OCI-M2 (cell line): ENCODE results near the gene ATRNL1.

Experiments
- DNase-seq: peaks from one replicate; lab custom pipeline; 2025; ENCODE audit not compliant: unreplicated experiment; lab: John Stamatoyannopoulos, UW

ATRNL1 gene, protein sequence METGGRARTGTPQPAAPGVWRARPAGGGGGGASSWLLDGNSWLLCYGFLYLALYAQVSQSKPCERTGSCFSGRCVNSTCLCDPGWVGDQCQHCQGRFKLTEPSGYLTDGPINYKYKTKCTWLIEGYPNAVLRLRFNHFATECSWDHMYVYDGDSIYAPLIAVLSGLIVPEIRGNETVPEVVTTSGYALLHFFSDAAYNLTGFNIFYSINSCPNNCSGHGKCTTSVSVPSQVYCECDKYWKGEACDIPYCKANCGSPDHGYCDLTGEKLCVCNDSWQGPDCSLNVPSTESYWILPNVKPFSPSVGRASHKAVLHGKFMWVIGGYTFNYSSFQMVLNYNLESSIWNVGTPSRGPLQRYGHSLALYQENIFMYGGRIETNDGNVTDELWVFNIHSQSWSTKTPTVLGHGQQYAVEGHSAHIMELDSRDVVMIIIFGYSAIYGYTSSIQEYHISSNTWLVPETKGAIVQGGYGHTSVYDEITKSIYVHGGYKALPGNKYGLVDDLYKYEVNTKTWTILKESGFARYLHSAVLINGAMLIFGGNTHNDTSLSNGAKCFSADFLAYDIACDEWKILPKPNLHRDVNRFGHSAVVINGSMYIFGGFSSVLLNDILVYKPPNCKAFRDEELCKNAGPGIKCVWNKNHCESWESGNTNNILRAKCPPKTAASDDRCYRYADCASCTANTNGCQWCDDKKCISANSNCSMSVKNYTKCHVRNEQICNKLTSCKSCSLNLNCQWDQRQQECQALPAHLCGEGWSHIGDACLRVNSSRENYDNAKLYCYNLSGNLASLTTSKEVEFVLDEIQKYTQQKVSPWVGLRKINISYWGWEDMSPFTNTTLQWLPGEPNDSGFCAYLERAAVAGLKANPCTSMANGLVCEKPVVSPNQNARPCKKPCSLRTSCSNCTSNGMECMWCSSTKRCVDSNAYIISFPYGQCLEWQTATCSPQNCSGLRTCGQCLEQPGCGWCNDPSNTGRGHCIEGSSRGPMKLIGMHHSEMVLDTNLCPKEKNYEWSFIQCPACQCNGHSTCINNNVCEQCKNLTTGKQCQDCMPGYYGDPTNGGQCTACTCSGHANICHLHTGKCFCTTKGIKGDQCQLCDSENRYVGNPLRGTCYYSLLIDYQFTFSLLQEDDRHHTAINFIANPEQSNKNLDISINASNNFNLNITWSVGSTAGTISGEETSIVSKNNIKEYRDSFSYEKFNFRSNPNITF (N-terminal part only)

DNA sequence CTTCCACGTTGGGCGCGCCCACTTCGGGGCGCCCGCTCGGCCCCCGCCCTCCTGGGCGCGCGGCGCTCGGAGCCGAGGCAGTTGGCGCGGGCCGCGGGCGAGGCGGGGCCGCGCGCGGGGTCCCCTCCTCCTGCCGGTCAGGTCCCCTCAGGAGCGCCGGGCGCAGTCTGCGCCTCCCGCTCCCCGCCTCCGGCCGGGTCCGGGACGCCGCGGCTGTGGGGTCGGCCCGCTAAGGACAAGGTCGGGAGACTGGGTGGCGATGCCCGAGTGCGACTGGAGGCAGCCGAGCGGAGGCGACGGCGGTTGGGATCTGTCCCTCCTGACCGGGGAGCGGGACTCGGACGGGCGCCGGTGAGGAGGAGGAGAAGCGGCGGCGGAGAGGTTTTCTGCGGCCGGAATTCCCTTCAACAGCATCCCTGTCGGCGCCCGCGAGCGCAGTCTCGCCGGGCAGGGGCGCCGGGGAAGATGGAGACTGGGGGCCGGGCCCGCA lies at the start of gene ATRNL1:
Gene ATRNL1, plus strand, starts transcription at position 80 of the 490 bp plus-strand sequence. Its CDS starts 386 bp downstream, at position 466.
- DNase-seq = no peak

DNA sequence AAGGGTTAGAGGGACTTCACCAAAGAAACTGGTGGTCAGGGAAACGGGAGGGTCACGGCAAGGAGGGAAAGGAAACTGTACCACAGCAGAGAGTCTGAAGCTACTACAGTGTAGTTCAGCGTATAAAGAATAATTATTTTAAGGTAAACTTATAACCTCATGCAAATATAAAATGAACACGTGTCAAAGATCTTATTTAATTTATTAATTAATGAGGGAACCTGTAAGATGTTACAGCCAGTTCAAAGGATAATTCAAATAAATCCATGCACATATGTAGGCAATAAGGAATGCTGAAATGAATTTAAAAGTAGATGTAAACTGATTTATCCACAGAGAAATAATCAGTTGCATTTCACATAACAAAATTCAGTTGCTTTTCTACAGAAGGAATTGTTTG lies 49.4 kb upstream of the ATRNL1 start:
- no peak for DNase-seq

DNA sequence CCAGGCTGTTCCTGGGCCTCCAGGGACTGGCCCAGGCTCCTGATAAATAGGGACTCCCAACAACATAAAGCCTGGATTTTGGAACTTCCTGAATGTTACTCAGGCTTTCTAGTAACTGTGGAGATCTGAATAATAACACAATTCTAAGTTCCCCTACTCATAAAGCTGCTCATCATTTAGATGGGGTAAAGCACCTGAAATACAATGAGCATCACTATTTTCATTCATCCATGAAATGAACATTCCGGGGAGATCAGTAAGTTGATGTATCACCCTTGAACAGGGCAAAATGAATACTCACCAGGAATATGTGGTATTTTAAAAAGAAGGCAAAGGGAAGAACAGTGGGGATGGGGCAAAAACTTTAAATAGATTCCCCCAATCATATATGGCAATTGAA lies 48.3 kb upstream of the ATRNL1 start:
- DNase-seq = no peak

DNA sequence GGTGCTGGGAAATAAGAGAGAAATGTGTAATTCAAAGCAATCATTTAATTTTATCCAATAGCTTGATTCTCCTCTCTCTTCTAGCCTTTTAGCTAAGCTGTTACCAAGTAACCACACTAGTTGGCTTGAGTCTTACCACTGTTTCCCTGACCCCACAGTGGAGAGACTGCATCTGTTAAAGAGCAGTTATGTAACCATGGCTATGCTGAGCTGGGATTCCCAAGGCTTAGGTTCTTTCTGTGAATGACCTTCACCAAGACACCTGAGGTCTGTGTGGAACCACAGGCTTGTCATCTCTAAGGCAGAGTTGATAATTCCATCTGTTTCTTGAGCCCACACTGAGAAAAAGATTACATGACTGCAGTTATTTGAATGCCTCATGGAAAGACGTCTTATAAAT lies 47.7 kb upstream of the ATRNL1 start:
- DNase-seq = no peak

DNA sequence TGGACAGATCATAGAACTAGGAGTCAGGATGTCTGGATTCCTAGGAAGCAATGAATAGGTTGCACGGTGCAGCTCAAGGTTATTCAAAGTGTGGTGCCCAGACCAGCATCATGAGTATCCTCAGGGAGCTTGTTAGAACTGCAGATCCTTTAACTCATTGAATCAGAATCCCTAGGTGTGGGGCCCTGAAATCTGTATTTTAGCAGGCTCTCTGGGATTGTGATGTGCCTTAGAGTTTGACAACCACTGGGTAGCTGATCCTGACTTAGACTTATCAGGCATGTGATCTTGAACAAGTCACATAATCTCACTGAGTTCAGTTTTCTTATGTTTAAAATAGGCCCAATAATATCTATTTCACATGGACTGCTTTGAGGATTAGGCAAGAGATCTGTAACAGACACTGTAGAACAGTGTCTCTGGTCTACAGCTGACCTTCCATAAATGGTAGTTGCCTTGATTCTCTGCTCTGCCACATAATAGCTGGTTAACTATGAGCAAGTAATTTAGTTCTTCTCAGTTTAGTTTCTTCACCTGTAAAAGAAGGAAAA lies 46.4 kb upstream of the ATRNL1 start:
- no peak for DNase-seq

DNA sequence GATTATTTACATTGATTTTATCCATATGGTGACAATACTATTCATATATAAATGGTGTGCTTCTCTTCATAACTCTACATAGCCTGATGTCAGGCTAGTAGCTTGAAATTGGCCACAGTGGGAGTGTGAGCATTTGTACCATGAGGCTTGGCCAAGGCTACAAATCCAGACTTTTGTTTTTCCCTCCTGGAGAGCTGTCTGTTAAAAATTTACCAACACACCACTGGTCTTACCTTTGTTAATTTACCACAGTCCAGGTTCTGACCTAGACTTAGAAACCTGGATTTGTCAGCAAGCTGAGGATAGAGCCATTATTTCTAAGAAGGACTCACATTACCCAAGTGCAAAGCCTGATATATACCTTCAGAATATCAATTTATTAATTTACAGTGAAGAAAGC lies 45.5 kb upstream of the ATRNL1 start:
- DNase-seq = no peak

DNA sequence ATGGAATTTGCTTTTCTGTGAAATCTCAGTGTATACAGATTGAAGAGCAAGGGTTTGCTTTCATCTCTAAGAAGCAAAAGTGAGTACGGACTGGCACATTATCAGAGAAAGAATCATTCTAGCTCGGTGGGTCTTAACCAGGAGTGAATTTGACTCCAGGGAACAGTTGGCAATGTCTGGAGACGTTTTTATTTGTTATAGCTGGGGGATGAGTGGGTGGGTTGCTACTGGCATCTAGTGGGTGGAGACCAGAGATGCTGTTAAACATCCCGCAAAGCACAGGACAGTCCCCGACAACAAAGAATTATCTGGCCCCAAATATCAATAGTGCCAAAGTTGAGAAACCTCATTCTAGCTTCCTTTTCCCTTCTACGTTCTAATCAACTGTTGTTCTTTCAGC lies 43.8 kb upstream of the ATRNL1 start:
- DNase-seq = no peak

DNA sequence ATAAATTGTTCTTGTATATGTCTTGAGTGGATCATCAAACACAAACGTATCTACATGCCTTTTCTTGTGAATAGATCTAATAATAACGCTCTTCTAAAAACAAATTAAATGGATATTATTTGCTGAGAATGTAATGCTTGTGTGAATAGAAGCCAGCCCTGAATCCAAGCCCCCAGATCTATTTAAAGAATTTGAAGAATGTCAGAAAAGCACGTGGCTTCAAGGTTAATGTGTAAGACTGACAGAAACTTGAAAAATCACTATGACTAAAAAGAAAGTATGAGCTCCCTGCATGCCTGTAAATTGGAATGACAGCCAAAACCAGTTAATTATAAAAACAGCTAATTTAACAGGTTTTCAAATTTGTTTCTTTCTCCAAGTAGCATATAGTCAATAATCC lies 43.2 kb upstream of the ATRNL1 start:
- no peak for DNase-seq

DNA sequence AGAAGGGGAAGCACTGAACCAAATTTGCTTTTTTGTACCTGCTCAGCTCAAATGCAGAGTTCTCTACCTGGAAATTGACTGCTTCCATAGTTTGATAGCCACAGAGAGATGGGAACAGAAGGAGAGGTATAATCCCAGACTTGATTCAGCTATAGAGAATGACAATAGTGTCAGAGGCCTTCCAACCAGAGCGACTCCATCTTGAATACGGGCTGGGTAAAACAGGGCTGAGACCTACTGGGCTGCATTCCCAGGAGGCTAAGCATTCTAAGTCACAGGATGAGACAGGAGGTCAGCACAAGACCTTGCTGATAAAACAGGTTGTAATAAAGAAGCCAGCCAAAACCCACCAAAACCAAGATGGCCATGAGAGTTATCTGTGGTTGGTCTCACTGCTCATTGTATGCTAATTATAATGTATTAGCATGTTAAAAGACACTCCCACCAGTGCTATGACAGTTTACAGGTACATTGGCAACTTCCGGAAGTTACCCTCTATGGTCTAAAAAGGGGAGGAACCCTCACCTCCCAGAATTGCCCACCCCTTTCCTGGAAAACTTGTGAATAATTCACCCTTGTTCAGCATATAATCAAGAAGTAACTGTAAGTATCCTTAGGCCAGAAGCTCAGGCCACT lies 42.7 kb upstream of the ATRNL1 start:
- DNase-seq = no peak

DNA sequence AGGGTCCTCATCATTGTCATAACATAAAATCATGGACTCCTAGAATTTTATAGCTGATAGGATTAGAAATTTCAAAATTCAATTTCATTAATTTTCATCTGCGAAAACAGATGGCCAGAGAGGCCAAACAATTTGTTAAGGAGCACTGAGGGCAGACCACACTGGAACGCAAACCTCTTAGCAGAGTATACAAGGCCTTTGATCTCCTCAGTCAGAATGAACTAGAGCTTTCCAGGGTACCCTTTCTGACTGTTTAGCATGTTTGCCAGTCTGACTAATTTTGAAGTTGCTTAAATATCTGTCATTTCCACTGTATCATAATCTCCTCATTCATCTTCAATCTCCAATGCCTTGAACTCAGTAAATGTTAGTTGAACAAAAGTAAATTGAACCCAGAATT lies 41.9 kb upstream of the ATRNL1 start:
- no peak for DNase-seq

DNA sequence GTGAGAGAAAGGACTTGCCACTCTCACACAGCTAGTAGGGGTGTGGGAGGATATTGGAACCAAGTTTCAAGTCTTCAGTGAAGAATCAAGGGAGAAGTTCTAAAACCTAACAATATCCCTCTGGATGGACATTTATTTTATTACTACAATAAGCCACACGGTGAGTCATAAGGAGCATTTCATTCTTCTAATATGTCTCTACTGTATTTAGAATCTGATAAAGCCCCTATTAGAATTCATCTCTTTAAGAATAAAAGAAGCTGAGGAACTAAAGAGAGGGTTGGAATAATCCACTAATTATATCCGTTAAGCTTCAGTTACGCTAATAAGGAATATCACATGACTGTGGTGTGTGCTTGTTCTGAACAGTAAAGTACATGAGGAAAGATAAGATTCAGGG lies 40.9 kb upstream of the ATRNL1 start:
- no peak for DNase-seq

DNA sequence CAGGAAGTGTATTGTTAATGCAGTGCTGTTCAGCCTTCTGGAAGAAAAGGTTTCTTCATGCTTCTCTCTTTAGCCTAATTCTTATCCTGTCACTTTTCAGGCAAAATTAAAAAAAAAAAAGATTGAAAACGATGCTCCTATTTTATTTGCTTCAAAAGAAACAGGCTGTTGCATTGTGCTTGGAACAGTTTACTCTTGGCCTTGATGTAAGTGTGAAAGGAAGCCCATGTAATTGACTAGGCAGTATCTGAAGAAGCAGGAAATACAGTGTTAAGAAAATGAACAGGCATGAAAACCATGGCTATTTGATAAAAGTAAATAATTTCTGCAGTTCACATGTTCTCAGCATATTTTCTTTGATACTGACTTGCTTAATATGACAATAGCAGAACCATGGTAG lies 40.4 kb upstream of the ATRNL1 start:
- no peak for DNase-seq

DNA sequence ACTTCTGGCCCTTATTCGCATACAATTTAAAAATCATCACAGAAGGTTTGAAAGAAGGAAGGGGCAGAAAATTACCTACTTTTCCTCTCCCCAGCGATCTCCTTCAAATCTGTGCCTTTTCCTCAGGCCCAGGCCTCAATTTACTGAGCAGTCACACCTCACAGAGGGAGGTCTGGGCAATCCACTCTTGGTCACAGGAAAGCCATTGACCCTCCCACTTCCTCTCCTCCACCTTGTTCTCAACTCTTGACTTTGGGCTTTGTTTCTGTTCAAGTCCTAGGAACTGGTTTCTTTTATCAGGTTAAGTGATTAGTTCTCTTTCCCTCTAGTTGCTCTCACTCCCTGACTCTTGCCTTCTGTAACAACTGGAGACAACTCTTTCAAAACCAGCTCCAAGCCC lies 37.0 kb upstream of the ATRNL1 start:
- no peak for DNase-seq

DNA sequence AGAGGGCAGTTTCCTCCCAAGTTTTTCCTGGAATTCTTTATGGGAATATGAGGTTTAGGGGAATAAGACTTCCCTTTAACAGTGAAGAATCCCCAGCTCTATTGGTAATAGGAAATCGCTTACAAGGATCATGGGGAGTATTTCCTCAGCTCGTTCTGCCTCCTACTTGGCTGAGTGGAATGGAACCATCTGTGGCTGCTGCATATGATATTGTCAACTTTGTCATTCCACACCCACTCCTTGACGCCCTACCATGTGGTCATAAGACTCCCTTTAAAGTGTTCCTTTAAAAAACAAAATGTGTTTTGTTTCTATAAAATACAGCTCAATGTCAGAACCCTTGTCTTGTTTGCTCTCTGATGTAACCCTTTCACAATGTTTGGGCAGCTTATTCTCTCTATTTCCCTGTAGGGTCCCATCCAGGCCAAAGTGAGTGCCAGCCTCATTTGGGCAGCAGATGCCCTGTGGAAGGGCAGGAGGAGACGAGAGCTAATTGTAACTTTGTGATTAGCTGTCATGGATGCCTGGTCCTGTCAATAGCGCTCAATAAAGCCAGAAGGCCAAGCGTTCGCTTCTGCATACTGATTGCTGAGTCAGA lies 33.8 kb upstream of the ATRNL1 start:
- no peak for DNase-seq

DNA sequence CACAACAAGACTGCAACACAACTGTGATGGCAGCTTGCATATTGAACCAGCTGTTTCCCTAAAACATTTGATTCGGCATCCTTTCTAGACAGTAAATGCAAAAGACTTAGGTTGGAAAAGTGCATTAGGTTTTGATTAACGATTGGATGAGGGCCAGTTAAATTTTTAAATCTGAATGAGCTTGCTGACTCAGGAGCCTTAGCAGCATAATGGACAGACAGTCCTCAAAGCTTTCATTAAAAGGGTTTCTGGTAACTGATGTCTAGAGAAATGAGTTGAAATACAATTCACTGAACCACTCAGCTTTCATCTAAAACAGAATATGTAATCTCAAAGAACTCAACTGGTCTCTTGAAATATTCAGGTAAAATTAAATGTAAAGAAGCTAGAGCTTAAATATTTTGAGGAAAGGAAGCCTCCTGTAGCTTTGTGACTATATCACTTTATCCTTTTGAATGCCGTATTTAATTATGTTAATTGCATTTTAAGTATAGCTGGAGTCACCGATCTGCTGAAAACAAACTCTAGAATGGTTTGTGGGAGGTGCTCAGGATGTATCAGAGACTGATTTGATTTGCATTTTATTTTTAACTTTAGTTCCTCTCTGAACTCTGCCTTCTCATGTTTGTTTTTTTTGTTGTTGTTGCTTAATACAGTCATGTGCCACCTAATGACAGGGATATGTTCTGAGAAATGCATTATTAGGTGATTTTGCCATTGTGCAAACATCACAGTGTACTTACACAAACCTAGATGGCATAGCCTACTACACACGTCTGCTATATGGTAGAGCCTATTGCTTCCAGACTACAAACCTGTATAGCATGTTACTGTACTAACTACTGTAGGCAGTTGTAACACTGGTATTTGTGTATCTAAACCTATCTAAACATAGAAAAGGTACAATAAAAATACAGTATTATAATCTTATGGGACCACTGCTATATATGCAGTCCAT lies 29.2 kb upstream of the ATRNL1 start:
- no peak for DNase-seq

DNA sequence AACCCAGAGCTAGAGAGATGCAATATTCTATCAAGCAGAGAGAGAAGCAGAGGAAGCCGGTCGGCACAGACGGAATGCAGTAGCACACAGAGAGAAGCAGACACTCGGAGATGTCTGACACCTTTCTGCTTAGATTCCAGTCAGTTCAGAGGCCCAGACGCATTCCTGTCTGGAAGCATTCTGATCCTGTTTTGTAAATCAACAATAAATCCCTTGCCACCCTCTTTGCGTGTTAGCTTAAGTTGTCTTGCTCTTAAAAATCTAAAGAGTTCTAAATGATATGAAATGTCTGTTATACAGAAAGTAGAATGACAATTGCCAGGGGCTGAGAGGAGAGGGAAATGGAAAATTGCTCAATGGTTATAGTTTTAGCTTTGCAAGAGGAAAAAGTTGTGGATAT lies 27.4 kb upstream of the ATRNL1 start:
- DNase-seq = no peak

DNA sequence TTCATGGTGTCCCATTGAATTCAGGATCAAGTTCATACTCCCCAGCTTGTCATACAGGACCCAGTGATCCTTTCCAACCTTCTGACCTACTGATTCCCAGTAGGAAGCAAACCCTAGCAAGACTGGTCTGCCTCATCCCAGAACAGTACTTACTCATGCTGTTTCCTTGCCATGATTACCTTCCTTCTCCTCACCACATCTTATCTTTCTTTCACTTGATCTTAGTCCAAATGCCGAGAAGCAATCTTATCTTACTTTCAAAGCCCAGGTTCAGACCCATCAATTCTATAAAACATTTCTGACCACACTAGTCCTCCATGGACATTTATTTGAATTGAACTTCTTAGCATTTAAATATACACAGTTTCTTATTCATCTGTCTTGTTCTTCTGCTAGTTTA lies 26.6 kb upstream of the ATRNL1 start:
- no peak for DNase-seq

DNA sequence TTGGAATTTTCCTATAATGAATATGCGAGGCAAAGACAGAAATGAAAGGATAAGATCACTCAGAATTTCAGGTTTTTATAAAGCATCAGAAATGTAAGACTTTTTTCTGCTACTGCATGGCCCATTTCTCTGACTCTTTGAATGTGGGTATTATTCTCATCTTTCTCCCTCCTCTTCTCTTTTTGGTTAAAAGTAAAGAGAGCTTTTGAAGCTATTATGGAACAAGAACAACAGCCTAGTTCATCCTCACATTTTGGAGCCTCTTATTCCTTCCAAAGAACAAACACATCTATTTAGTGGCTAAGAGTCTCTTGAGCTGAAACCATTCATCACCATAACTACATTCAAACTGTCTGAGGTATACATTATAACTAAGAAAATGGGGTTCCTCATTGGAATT lies 19.4 kb upstream of the ATRNL1 start:
- DNase-seq = no peak

DNA sequence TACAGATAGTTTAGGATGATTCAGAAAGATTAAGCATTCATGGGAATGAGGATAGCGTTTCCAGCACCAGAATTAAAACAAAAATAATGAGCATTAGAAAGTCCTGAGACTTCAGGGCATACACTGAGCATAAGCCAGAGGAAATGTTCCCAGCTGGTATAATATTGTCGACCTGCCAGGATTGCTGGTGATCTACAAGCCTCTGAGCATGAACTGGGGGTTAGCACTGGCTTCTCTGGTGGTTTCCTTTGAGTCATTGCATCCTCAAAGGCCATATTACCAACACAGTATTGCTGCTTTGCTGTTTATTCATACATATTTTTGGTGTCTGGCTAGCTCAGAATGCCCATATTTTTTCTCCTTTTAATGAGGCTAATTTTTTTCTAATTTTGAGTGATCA lies 10.7 kb upstream of the ATRNL1 start:
- DNase-seq = no peak
